Activated CD8-positive, alpha-beta memory T cell treated with anti-CD3 and anti-CD28 coated beads, Interleukin-2, amount 50 U/mL, for 24 hours (primary cell): ENCODE results near the gene SRPK2.

ENCODE experiments used
- DNase-seq: peaks from one replicate; pipeline ENCODE4 v3.0.0-alpha.2; 2020; ENCODE audit errors: extremely low read depth

The SRPK2 gene

DNA sequence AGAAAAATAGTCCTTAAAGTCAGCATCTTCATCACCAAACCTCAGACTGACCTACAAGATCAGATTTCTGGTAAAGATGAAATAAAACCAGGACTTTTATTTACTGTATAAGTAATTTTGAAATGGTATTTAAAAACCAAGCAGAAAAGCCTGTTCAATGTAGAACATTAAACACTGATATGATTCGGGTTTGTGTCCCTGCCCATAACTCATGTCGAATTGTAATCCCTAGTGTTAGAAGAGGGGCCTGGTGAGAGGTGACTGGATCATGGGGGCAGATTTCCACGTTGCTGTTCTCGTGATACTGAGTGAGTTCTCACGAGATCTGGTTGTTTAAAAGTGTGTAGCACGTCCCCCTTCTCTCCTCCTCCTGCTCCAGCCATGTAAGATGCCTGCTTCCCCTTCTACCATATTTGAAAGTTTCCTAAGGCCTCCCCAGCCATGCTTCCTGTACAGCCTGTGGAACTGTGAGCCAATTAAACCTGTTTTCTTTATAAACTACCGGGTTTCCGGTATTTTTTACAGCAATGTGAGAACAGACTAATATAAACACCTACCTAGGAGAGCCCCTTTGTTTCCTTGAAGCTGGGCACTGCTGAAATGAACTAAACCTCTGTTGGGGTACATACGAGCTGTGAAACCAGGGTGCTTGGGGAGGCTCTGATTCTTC is 254.6 kb downstream of the SRPK2 start:
- DNase-seq, result no peak

DNA sequence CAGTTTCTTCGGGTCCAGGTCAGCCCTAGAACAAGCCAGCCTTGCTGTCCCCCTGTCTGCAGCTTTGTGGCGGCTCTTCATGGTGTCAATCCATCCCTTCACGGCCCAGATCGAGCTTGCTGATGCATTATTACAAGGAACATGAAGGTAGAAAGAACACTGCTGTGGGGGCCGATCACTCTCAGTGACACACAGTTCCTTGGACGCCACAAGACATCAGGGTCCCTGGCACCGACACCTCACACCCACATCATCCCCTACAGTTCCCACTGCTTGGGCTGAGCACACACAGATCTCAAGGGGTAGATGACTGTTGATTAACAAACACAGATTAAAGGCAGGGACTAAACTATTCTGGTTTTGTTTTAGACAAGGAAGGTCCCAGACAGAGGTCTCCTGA is 255.4 kb downstream of the SRPK2 start:
- DNase-seq, result no peak

DNA sequence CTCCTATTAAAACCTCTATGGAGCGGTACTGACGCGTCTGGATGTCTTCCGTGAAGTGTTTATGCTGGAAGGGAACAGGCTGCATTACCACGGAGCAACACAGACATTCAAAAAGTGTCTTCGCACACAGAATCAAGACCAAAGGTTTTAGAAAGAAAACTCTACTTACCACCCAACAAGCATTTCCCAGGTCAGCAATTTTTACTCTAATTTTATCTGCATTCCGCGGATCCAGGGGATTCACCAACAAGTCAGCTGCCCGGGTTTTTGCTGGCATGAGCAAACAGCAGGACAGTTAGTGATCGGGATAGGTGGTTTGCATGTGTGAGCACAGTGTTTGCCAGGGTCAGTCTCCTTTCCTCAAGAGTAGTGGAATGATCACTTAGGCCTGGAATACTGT is 255.9 kb downstream of the SRPK2 start:
- no peak for DNase-seq

DNA sequence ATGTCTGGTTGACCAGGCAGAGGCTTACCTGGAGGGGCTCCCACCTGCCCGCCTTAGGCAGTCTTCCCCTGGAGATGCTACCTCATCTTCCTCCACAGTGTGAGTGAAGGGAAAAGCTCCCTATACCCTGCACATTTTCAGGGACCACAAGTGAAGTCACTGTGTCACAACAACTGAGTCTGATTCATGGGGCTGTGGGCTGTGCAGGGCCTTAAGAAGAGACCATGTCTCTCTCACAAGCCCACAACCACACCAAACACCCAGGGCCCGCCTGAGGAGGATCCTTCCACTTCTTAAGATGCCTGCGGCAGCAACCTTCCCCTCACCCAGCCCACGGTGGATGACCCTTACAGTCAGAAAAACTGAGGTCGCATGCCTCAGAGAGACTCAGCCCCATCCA is 256.4 kb downstream of the SRPK2 start:
- DNase-seq, result no peak

DNA sequence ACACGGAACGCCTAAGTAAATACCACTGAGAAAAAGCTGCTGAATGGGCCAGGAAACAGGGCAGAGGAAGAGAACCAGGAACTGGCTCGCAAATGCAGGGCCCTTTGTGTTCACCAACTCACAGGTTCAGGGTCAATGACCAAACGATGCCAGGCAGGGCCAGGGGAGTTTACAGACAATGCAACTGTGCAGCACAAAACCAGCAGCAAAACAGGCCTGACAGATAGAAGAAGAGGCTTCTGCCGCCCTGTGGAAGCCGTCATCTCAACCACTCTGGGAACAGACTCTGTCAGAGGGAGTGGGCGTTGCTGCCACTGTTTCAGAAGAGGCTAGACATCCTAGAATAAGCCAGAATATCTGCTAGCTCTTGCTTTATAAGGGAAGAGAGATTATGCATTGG is 256.8 kb downstream of the SRPK2 start:
- no peak for DNase-seq

DNA sequence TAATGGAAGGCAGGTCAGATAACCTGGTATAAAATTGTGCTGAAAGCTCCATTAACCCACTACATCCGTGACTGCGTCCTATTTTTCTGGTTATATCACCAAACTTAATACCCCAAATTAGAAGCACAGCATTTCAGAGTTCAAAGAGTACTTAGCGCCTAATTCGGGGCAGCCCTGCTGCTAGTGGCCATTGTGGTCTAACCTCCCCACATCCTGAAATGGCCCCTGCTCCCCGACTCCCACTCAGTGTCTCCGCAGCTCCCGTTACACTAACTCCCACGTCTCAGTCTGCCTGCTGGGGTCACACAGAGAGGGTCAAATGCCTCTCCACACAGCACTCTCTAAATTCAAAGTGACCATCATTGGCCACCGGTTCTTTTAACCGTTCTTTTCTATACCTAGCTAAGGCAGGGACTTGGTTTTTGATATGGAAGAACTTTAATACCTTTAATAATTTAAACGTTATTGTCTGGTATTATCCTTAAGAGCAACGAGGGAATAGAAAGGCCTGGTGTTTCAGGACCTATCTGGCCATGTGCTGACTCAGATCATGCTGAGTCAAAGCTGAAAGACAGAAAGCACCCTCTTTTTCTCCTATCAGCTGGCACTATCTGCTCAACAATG is 257.6 kb downstream of the SRPK2 start:
- no peak for DNase-seq

DNA sequence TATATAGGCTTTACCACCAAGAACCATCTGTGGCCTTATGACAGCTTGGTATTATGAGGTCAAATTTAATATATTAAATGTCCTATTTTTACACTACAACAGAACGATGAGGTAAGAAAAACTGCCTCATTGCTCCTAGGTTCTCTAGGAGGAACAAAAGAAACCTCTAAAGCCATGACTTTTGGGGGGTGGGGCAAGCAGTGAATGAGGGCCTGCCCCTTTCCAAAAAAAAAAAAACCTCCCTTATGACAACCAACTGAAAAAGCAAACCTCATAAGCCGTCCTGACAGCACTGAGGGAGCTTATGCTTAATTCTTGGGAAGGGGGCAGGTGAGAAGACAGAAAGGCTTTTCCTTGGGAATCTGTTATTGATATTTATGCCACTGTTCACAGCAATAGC is 258.1 kb downstream of the SRPK2 start:
- no peak for DNase-seq

DNA sequence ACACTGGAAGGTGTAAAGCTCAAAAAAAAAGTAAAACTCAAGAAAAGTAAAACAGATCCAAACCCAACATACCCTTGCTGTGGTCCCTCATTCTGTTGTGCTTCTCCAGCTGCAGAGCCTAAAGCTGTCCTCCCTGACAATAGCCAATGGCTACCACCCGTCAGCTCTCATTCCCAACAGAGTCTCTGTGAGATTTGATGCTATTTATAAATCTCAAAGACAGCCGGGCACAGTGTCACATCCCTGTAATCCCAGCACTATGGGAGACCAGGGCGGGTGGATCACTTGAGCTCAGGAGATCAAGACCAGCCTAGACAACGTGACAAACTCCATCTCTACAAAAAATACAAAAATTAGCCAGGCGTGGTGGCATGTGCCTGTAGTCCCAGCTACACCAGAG is 258.7 kb downstream of the SRPK2 start:
- no peak for DNase-seq

DNA sequence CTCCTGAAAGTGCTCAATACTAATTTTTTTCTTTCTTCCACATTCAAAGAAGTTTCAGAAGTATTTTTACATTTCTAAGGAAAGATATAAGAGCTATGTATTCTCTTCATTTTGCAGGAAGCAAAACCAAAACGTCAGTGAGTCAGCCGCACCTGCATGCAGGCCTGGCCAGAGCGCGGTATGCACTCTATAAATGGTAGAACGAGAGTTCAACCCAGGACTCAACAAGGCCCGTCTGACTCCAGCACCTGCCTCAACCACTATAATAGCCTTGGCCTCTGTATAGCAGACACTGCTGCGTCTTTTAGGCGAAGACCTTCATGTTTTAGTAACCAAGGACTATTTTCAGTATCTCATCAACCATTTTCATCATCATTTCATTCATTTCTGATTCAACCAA is 261.5 kb downstream of the SRPK2 start:
- DNase-seq, result no peak

DNA sequence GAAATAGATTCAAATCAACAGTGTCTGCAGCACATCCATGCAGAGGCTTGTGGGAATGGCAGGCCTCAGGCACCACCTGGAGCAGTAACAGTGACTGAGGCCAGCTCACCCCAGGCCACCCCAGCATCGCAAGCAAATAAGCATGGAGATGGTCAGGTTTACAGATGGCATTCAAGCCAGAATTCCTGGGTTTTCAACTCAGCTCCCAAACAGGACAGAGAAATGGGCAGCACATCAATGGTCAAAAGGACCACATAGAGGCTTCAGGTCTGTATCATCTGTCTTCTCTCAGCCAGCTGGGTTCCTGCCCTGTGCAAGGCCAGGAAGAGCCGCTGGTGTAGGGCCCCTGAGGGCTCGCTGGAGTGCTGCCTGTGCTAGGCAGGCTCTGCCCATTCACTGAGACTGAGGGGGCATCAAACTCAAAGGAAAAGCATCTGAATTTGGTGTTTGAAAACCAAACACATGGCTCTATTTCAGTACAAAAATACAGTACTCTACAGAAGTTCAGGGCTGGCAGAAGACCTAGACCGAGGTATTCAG is 262.2 kb downstream of the SRPK2 start:
- no peak for DNase-seq

DNA sequence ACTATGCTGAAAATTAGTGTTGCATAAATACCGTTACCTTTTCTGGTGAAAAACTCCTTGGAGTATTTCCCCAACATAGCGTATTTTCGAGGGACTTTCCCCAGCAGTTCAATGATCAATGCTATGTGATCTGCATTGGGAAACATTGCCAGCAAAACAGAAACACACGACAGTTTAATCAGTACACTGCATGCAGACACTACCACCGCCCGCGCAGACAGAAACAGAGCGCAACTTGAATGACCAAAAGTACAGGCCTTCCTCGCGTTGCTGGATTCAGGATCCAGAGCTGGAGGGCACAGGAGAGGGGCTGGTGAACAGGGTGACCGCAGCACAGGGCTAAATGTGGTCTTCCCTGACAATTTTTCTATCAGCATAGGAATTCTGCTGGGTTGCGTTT is 263.0 kb downstream of the SRPK2 start:
- no peak for DNase-seq

DNA sequence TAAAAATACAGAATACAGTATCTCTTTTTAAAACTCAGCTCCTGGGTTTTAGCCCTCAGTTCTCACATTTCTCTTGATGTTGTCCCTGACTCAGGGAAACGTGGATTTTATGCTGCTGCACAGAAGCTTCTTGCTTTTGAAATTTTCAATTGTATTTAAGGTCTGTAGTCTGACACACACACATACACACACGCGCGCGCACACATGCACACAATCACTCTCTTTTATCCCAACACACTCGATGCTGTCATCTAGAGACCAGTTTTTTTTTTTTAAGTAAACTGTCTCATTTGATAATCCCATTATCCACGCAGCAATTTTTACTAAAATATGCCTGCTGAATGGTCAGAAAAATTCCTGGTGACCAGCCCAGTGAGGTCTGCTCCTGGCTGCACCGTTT is 266.1 kb downstream of the SRPK2 start:
- DNase-seq, result no peak

DNA sequence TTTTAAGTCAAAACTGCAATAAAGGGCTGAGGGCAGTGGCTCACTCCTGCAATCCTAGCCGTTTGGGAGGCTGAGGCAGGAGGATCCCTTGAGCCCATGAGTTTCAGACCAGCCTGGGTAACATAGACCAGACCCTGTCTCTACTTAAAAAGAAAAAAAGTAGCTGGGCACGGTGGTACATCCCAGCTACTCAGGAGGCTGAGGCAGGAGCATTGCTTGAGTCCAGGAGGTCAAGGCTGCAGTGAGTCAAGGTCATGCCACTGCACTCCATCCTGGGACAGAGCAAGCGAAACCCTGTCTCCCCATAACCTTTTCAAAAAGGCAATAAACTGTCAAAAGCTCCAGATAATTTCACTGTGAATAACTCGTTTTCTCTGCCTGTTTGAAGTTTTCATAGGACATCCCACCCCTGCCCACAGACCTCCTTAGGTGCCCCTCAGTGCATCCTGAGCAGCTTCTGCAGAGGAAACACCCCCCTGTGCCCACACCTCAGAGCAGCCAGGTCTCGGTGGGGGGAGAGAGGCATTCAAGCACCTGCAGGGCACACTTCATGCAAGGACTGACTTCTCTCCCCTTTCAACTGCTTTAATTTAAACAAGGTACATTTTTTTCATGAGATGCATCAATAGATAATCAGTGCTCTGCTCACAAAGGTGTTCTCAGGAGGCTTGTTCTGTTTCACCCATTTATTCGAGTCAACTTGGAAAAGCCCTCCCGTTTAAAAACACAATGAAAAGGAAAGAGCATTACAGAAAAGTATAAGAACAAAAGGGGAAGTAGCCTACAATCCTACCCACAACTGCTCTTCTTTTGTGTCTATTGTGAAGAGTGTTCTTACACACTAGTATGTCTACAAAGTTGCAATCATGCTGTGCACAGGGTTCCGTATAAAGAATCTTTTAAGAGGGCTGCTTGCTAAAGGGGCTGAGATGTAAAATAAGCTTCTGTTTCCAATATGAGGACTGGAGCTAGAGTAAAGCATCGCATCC is 269.8 kb downstream of the SRPK2 start:
- no peak for DNase-seq

DNA sequence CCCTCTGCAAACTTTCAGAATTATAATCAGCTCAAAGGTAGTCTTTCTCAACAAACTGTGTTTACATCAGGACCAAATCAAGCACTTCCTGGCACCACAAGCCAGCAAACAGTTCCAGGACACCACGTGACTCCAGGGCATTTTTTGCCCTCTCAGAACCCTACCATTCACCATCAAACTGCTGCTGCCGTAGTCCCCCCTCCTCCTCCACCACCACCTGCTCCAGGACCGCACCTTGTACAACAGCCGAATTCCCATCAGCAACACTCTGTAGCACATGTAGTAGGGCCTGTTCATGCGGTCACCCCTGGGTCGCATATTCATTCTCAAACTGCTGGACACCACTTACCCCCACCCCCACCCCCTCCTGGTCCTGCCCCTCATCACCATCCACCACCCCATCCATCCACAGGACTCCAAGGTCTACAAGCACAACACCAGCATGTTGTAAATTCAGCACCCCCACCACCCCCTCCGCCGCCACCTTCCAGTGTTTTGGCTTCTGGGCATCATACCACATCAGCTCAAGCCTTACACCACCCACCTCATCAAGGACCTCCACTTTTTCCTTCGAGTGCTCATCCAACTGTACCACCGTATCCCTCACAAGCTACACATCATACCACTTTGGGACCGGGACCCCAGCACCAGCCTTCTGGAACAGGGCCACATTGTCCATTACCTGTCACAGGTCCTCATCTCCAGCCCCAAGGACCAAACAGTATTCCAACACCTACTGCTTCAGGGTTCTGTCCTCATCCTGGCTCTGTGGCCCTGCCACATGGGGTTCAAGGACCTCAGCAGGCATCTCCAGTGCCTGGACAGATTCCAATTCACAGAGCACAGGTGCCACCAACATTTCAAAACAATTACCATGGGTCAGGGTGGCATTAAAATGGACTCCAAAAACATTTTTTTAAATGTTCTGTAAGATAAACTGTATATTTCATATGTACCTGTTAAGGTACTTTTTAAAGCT is 276.0 kb downstream of the SRPK2 start:
- DNase-seq, result no peak

DNA sequence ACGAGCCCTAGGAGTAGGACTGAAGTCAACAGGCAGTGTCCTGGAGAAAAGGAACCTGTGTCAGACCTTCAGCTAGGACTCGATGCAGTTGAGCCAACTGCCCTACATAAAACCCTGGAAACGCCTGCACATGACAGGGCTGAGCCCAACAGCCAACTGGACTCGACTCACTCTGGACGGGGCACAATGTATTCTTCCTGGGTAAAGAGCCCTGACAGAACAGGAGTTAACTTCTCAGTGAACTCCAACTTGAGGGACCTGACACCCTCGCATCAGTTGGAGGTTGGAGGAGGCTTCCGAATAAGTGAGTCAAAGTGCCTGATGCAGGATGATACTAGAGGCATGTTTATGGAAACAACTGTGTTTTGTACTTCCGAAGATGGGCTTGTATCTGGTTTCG is 281.3 kb downstream of the SRPK2 start:
- DNase-seq, result no peak

DNA sequence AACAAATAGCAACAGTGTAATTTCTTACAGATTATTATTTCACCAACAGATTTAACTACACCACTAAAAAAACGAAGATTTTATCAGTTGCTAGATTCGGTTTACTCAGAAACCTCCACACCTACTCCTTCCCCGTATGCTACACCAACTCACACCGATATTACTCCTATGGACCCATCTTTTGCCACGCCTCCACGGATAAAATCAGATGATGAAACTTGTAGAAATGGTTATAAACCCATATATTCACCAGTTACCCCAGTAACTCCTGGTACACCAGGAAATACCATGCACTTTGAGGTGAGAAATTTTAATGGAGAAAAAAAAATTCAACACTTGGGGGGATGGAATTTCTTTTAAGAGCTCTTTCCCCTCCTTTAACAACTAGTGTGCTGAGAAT is 282.2 kb downstream of the SRPK2 start:
- no peak for DNase-seq

DNA sequence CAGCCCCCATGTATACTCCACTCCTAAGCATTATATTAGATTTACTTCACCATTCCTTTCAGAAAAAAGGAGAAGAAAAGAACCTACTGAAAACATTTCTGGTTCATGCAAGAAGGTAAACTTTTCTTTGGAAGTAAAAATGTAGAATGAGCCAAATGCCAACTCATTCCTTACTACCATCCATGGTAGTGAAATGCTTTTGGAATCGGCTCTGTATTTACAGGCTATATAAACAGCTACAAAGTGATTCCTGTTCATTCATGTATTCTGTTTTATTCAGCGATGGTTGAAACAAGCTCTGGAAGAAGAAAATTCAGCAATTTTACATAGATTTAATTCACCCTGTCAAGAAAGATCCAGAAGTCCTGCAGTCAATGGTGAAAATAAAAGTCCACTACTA is 283.1 kb downstream of the SRPK2 start:
- DNase-seq, result no peak

DNA sequence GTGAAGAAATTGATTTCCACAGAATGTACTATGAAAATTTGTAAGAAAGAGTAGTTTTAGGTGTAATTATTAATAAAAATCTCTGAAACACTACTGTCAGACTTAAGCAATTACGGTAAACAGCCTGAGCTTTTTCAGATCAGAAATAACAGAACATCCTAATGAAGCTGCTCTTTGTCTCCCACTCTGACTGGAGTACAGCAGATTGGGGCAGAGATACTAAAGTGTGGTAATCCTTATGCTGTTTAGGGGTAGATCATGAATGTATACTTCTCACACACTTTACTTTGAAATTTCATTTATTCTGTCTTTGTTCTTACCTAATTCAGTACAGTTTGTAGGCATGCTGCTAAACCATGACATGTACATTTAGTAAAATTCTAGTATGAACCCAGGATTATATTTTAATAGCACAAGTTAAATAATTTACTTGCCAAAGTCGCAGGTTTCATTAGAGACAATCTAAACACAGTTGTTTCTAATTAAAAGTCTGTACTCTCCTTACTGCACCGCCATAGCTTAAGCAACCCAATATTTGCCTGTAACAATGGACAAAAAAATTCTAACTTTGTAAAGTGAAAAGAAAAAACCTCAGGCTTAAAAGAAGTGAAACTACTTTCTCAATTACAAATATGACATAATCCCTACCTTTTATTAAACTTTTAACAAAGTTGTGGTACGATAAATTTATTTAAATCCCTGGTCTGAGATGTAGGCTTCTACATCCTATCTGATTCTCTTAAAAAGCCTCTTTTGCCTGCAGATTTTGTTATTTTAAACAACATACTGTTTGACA is 286.0 kb downstream of the SRPK2 start:
- no peak for DNase-seq

DNA sequence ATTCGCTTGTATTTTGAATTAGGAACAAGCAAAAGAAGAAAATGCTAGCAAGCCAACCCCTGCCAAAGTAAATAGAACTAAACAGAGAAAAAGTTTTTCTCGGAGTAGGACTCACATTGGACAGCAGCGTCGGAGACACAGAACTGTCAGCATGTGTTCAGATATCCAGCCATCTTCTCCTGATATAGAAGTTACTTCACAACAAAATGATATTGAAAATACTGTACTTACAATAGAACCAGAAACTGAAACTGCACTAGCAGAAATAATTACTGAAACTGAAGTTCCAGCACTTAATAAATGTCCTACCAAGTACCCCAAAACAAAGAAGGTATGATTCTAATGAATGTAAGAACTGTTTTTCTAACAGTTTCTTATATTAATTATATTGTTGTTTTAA is 286.9 kb downstream of the SRPK2 start:
- no peak for DNase-seq

DNA sequence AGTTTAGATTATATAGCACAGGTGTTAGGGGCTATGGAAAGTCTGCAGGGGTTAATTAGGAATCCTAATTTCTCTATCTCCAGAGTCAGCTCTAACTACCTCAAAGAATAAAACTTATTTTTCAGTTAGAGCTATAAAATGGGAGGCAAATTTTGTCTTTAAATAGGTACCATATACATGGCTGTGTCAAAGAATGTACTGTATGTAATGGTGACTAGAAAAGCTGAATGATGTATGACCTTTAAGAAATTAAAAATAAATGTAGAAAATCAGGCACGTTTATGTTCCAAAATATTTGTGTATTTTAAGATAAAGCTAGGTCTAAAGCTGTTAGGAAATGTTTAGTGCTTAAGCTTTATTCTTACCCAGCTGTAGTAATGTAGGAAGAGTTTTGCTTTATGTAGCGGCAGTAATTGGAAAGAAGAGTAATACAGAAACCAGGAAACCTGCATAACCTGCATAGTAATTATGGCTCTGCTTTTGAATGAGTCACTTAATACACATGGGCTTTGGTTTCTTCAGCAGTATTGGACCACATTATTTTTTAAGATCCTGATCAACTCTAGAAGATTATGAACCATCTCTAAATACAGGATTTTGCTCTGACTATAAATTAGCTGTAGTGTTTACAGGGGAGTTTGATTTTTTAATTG is 289.7 kb downstream of the SRPK2 start:
- DNase-seq, result no peak
